Measurements from ENCODE around the gene RARB. TPM values are rescaled to one million over a fixed set of nuclear protein-coding genes. Genes with fewer than 3 reads are reported as not detected.

Gene RARB
- total RNA-seq, 2 experiments from 2014 or later = not detected

DNA sequence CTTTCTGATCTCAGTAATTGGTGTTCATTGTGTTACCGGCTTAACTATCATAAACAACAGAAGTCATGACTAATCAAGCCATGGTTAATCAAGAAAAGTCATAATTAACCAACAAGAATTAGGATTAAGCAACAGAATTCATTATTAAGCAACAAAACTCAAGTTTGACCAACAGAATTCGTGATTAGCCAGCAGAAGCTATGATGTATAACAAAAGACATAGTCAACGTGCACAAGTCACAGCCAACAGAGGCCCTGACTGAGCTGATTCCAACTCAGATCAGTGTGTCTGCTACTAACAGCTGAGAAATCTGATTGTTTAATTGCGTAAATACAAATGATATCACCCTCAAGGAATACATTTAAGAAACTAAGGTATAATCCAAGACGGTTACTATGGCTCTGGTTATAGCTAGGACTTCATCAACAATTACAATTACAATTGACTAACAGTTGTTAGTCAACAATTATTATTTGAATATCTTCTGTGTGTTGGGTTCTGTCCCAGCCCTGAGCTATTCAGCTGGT is 67.7 kb downstream of the RARB start:
- POLR2A ChIA-PET = no interaction called here
- Mint-ChIP-seq H3K9me3 (peaks cover 21% of the 10 kb centered on the region), H3K27me3 (peaks cover 4% of the 10 kb centered on the region), H3K4me3 (no peak overlapping the region), H3K27ac (no peak overlapping the region), H3K36me3 (ENCODE audit: low read depth) (no peaks in the 10 kb centered on the region), H3K4me1 (no peaks in the 10 kb centered on the region)
- DNase-seq = no peak
- CTCF ChIA-PET = no interaction called here

GRCh38 chr3:25497096-25497495 is 69.0 kb downstream of the RARB start:
- Mint-ChIP-seq H3K4me1 (no peaks in the 10 kb centered on the region), H3K27ac (no peak overlapping the region), H3K9me3 (peaks cover 21% of the 10 kb centered on the region), H3K36me3 (ENCODE audit: low read depth) (no peaks in the 10 kb centered on the region), H3K27me3 (peaks cover 4% of the 10 kb centered on the region), H3K4me3 (no peak overlapping the region)
- DNase-seq = no peak
- ChIA-PET POLR2A (no interaction called here), CTCF (no interaction called here)

GRCh38 chr3:25500706-25501210 is 72.7 kb downstream of the RARB start:
- POLR2A ChIA-PET = no interaction called here
- peaks cover 6% of the 10 kb centered on the region for H3K9me3 Mint-ChIP-seq
- H3K4me3 Mint-ChIP-seq = no peak overlapping the region
- no peak for DNase-seq
- CTCF ChIA-PET = no interaction called here
- peaks cover 4% of the 10 kb centered on the region for H3K27me3 Mint-ChIP-seq
- no peak overlapping the region for H3K27ac Mint-ChIP-seq
- no peaks in the 10 kb centered on the region for H3K4me1 Mint-ChIP-seq
- no peaks in the 10 kb centered on the region for H3K36me3 Mint-ChIP-seq (ENCODE audit: low read depth)

DNA sequence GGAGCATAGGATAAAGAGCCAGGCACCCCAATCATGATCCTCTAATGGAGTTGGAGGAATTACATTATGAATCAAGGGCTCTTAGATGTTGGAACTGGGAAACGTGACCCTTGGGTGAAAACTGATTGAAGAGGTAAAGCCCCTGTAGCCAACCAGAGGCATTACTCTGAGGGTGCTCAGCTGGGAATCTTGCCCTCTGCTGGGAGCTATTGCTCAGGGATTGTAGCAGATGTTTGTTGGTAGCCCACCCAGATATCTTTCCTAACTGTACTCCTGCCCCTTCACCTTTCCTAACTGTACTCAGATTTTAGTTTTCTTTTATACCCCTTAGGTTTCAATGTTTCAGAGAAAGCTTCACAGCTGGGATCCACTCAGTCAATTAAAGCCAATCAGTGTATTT is 74.2 kb downstream of the RARB start:
- Mint-ChIP-seq H3K27ac (no peak overlapping the region), H3K4me3 (no peak overlapping the region), H3K27me3 (peaks cover 4% of the 10 kb centered on the region), H3K4me1 (no peaks in the 10 kb centered on the region), H3K36me3 (ENCODE audit: low read depth) (no peaks in the 10 kb centered on the region), H3K9me3 (peaks cover 4% of the 10 kb centered on the region)
- DNase-seq = no peak
- ChIA-PET POLR2A (no interaction called here), CTCF (no interaction called here)

GRCh38 chr3:25503898-25504301 is 75.8 kb downstream of the RARB start:
- ChIA-PET POLR2A (no interaction called here), CTCF (no interaction called here)
- Mint-ChIP-seq H3K4me3 (no peak overlapping the region), H3K27ac (no peak overlapping the region), H3K9me3 (peaks cover 3% of the 10 kb centered on the region), H3K36me3 (ENCODE audit: low read depth) (no peaks in the 10 kb centered on the region), H3K27me3 (peaks cover 4% of the 10 kb centered on the region), H3K4me1 (no peaks in the 10 kb centered on the region)
- DNase-seq = no peak

- Mint-ChIP-seq H3K9me3 (no peaks in the 10 kb centered on the region), H3K36me3 (ENCODE audit: low read depth) (no peaks in the 10 kb centered on the region), H3K27ac (no peak overlapping the region), H3K4me3 (no peak overlapping the region), H3K4me1 (no peaks in the 10 kb centered on the region), H3K27me3 (no peaks in the 10 kb centered on the region)
- DNase-seq = no peak
- ChIA-PET CTCF (no interaction called here), POLR2A (no interaction called here)
These were observed 77.5 kb downstream of the RARB start for GRCh38 chr3:25505581-25505980.

GRCh38 chr3:25507811-25508210 is 79.7 kb downstream of the RARB start:
- Mint-ChIP-seq H3K36me3 (ENCODE audit: low read depth) (no peaks in the 10 kb centered on the region), H3K9me3 (no peaks in the 10 kb centered on the region), H3K4me3 (no peak overlapping the region), H3K27ac (no peak overlapping the region), H3K4me1 (no peaks in the 10 kb centered on the region), H3K27me3 (no peaks in the 10 kb centered on the region)
- POLR2A ChIA-PET = no interaction called here
- CTCF ChIA-PET = no interaction called here
- no peak for DNase-seq

DNA sequence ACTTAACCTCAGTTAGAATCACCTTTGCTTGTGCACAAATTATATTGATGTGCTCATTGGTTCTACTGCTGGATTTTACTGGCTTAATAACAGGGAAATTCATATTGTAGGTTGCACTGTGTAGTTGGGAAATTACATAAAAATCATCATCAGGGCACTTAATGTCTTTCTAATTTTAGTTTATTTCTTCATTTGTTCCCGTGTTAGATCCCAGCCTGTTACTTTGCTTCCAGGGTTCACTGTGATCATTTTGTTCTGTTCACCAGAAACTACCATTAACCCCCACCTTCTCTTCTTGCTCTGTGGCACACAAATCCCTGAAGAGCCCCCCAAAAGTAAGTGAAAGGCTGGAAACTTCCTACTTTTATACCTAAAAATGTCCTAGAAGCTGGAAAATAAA is 80.4 kb downstream of the RARB start:
- Mint-ChIP-seq H3K4me1 (no peaks in the 10 kb centered on the region), H3K36me3 (ENCODE audit: low read depth) (no peaks in the 10 kb centered on the region), H3K27me3 (no peaks in the 10 kb centered on the region), H3K27ac (no peak overlapping the region), H3K4me3 (no peak overlapping the region), H3K9me3 (no peaks in the 10 kb centered on the region)
- CTCF ChIA-PET = no interaction called here
- DNase-seq = no peak
- POLR2A ChIA-PET = no interaction called here

- ChIA-PET POLR2A (no interaction called here), CTCF (interaction anchor here (0.7 kb wide), 1 partner anchor 60 kb away, joined by 6 read pairs; no protein-coding TSS in a partner anchor)
- H3K9me3 Mint-ChIP-seq = no peaks in the 10 kb centered on the region
- H3K4me3 Mint-ChIP-seq = no peak overlapping the region
- no peaks in the 10 kb centered on the region for H3K27me3 Mint-ChIP-seq
- no peak for DNase-seq
- H3K36me3 Mint-ChIP-seq (ENCODE audit: low read depth) = no peaks in the 10 kb centered on the region
- H3K4me1 Mint-ChIP-seq = no peaks in the 10 kb centered on the region
- no peak overlapping the region for H3K27ac Mint-ChIP-seq
These were observed 80.8 kb downstream of the RARB start for GRCh38 chr3:25508901-25509300.

DNA sequence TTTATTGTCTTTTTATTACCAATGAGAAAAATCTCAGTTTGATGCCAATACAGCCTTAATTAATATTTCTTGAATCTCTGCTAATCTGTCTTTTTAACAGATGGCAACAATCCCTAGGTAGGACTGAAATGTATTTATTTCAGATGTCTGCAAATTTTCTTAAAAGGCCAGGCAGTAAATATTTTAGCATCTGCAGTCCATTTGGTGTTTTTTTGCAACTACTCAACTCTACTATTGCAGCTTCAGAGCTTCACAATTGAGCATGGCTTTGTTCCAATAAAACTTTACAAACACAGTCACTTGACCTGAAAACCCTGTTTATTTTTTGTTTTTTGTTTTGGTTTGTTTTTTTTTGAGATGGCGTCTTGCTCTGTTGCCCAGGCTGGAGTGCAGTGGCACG is 82.7 kb downstream of the RARB start:
- no peak overlapping the region for H3K4me3 Mint-ChIP-seq
- ChIA-PET POLR2A (no interaction called here), CTCF (no interaction called here)
- H3K4me1 Mint-ChIP-seq = no peaks in the 10 kb centered on the region
- no peak overlapping the region for H3K27ac Mint-ChIP-seq
- no peaks in the 10 kb centered on the region for H3K36me3 Mint-ChIP-seq (ENCODE audit: low read depth)
- no peaks in the 10 kb centered on the region for H3K9me3 Mint-ChIP-seq
- peaks cover 6% of the 10 kb centered on the region for H3K27me3 Mint-ChIP-seq
- no peak for DNase-seq

- no peak for DNase-seq
- Mint-ChIP-seq H3K36me3 (ENCODE audit: low read depth) (no peaks in the 10 kb centered on the region), H3K27ac (no peak overlapping the region), H3K9me3 (no peaks in the 10 kb centered on the region), H3K4me3 (no peak overlapping the region), H3K4me1 (no peaks in the 10 kb centered on the region), H3K27me3 (peaks cover 6% of the 10 kb centered on the region)
- POLR2A ChIA-PET = no interaction called here
- CTCF ChIA-PET = no interaction called here
These were observed 84.1 kb downstream of the RARB start for GRCh38 chr3:25511972-25512721.

- H3K27ac Mint-ChIP-seq = no peak overlapping the region
- no peak for DNase-seq
- no peaks in the 10 kb centered on the region for H3K36me3 Mint-ChIP-seq (ENCODE audit: low read depth)
- H3K4me3 Mint-ChIP-seq = no peak overlapping the region
- ChIA-PET CTCF (interaction anchor here (0.5 to 0.6 kb wide), 2 partner anchors 15 to 134 kb away, joined by 3 to 4 read pairs; no protein-coding TSS in a partner anchor), POLR2A (no interaction called here)
- H3K4me1 Mint-ChIP-seq = no peaks in the 10 kb centered on the region
- H3K27me3 Mint-ChIP-seq = peaks cover 6% of the 10 kb centered on the region
- H3K9me3 Mint-ChIP-seq = no peaks in the 10 kb centered on the region
These were observed 85.7 kb downstream of the RARB start for GRCh38 chr3:25513642-25514266.

- Mint-ChIP-seq H3K36me3 (ENCODE audit: low read depth) (no peaks in the 10 kb centered on the region), H3K4me1 (no peaks in the 10 kb centered on the region), H3K4me3 (no peak overlapping the region), H3K9me3 (no peaks in the 10 kb centered on the region), H3K27ac (no peak overlapping the region), H3K27me3 (peaks cover 6% of the 10 kb centered on the region)
- DNase-seq = no peak
- POLR2A ChIA-PET = no interaction called here
- CTCF ChIA-PET = no interaction called here
These were observed 87.1 kb downstream of the RARB start for GRCh38 chr3:25515171-25515570.
